Measurements from ENCODE around the gene CBLB.
"Not testable (repeated sequence)": the region's sequence is repeated elsewhere in the genome, so short reads cannot be mapped to it uniquely, and the experiment has no call there.

The CBLB gene

GRCh38 chr3:105752791-105753415 is 115.9 kb downstream of the CBLB start:
- peak; percentile 12 for DNase-seq (ENCODE audit: low spot score)

- DNase-seq (ENCODE audit: low spot score): no peak
Measured at GRCh38 chr3:105747696-105748095, 121.1 kb downstream of the CBLB start.

GRCh38 chr3:105747060-105747541 is 121.7 kb downstream of the CBLB start:
- DNase-seq (ENCODE audit: low spot score): peak; percentile 69

- DNase-seq (ENCODE audit: low spot score): no peak
Measured at GRCh38 chr3:105746231-105746996, 122.4 kb downstream of the CBLB start.

GRCh38 chr3:105745046-105745445 is 123.8 kb downstream of the CBLB start:
- no peak for DNase-seq (ENCODE audit: low spot score)

- DNase-seq (ENCODE audit: low spot score): no peak
Measured at GRCh38 chr3:105744202-105744601, 124.6 kb downstream of the CBLB start.

- no peak for DNase-seq (ENCODE audit: low spot score)
Measured at GRCh38 chr3:105733356-105733755, 135.5 kb downstream of the CBLB start.

GRCh38 chr3:105731686-105732085 is 137.1 kb downstream of the CBLB start:
- no peak for DNase-seq (ENCODE audit: low spot score)

GRCh38 chr3:105730801-105731354 is 137.9 kb downstream of the CBLB start:
- DNase-seq (ENCODE audit: low spot score): no peak

GRCh38 chr3:105729667-105730066 is 139.1 kb downstream of the CBLB start:
- DNase-seq (ENCODE audit: low spot score): no peak

GRCh38 chr3:105728771-105729312 is 140.0 kb downstream of the CBLB start:
- no peak for DNase-seq (ENCODE audit: low spot score)

GRCh38 chr3:105727036-105727435 is 141.8 kb downstream of the CBLB start:
- DNase-seq (ENCODE audit: low spot score): not testable (repeated sequence)

- no peak for DNase-seq (ENCODE audit: low spot score)
Measured at GRCh38 chr3:105722943-105723556, 145.8 kb downstream of the CBLB start.

- DNase-seq (ENCODE audit: low spot score): no peak
Measured at GRCh38 chr3:105719791-105720190, 149.0 kb downstream of the CBLB start.

- peak; percentile 7 for DNase-seq (ENCODE audit: low spot score)
Measured at GRCh38 chr3:105715372-105715771, 153.4 kb downstream of the CBLB start.

GRCh38 chr3:105714453-105714852 is 154.4 kb downstream of the CBLB start:
- no peak for DNase-seq (ENCODE audit: low spot score)

GRCh38 chr3:105708980-105709379 is 159.8 kb downstream of the CBLB start:
- DNase-seq (ENCODE audit: low spot score): no peak

GRCh38 chr3:105707009-105707408 is 161.8 kb downstream of the CBLB start:
- DNase-seq (ENCODE audit: low spot score): no peak

- DNase-seq (ENCODE audit: low spot score): no peak
Measured at GRCh38 chr3:105704726-105705410, 163.9 kb downstream of the CBLB start.

GRCh38 chr3:105700575-105700974 is 168.2 kb downstream of the CBLB start:
- DNase-seq (ENCODE audit: low spot score): no peak

GRCh38 chr3:105691633-105692032 is 177.2 kb downstream of the CBLB start:
- no peak for DNase-seq (ENCODE audit: low spot score)

- no peak for DNase-seq (ENCODE audit: low spot score)
Measured at GRCh38 chr3:105691053-105691452, 177.8 kb downstream of the CBLB start.
